HG02870 (cell line): ENCODE measurements around the gene CDC42EP2.
A peak's percentile ranks its signal among the peaks of the same experiment; 100 is the strongest.

Experiments
- ATAC-seq: cut with Tn5 transposase; IDR thresholded peaks from one replicate; pipeline ENCODE4 v1.9.1; 2021; ENCODE audit warnings: mild to moderate bottlenecking, moderate library complexity; ENCODE audit not compliant: unreplicated experiment

Gene CDC42EP2

GRCh38 chr11:65355013-65355775 lies 40.5 kb downstream of the CDC42EP2 start:
- peak; percentile 24 for ATAC-seq

- no peak for ATAC-seq
These were observed 41.2 kb downstream of the CDC42EP2 start for GRCh38 chr11:65355776-65356393.

GRCh38 chr11:65356394-65356972 lies 41.8 kb downstream of the CDC42EP2 start:
- no peak for ATAC-seq

- ATAC-seq, result no peak
These were observed 43.2 kb downstream of the CDC42EP2 start for GRCh38 chr11:65357856-65358356.

GRCh38 chr11:65362320-65362931 lies 47.8 kb downstream of the CDC42EP2 start:
- no peak for ATAC-seq

- no peak for ATAC-seq
These were observed 48.3 kb downstream of the CDC42EP2 start for GRCh38 chr11:65362966-65363365.

GRCh38 chr11:65363770-65364169 lies 49.1 kb downstream of the CDC42EP2 start:
- ATAC-seq, result no peak

GRCh38 chr11:65366340-65366773 lies 51.7 kb downstream of the CDC42EP2 start:
- ATAC-seq, result no peak

- ATAC-seq, result no peak
These were observed 56.0 kb downstream of the CDC42EP2 start for GRCh38 chr11:65370659-65371049.
